ENCODE measurements around the gene TMEM120A. TPM values are rescaled to one million over a fixed set of nuclear protein-coding genes. Genes with fewer than 3 reads are reported as not detected.

The TMEM120A gene
- 25.8 and 95.0 TPM in 2 replicates for total RNA-seq (ENCODE audit: low replicate concordance)

GRCh38 chr7:75994388-75995051, at the start of gene TMEM120A:
TMEM120A (minus strand) TSS chr7:75994595; CDS start chr7:75994570, 25 bp downstream.

Other genes starting within 250 kb of the TMEM120A start
- gene CCL26, start 222.4 kb downstream of the TMEM120A start, total RNA-seq (ENCODE audit: low replicate concordance) = 1.4 TPM in 2 replicates
- not detected in 2 replicates for gene CCL24, start 180.8 kb downstream of the TMEM120A start, total RNA-seq (ENCODE audit: low replicate concordance)
- 8.3 and 14.9 TPM in 2 replicates for gene RHBDD2, start 115.6 kb downstream of the TMEM120A start, total RNA-seq (ENCODE audit: low replicate concordance)
- gene POR, start 79.4 kb downstream of the TMEM120A start, total RNA-seq (ENCODE audit: low replicate concordance) = 57.3 and 309 TPM in 2 replicates
- 29.4 and 50.7 TPM in 2 replicates for gene STYXL1, start 53.4 kb upstream of the TMEM120A start, total RNA-seq (ENCODE audit: low replicate concordance)
- gene MDH2, start 53.5 kb upstream of the TMEM120A start, total RNA-seq (ENCODE audit: low replicate concordance) = 43.1 and 61.3 TPM in 2 replicates
- gene SRRM3, start 207.3 kb upstream of the TMEM120A start, total RNA-seq (ENCODE audit: low replicate concordance) = 0.23 and 0.53 TPM in 2 replicates